GM12873 (cell line): ENCODE results near the gene KIF26B.

Experiments
- CTCF ChIP-seq: IDR thresholded peaks from 2 replicates; pipeline ENCODE4 v1.5.1; 2012; ENCODE audit warnings: low read depth, mild to moderate bottlenecking, moderate library complexity, low read length, control low read depth; ENCODE audit not compliant: insufficient read depth; ENCODE audit errors: missing control alignments

KIF26B gene

GRCh38 chr1:245311887-245312536, 157.2 kb downstream of the KIF26B start:
- no peak for TF ChIP-seq CTCF

DNA sequence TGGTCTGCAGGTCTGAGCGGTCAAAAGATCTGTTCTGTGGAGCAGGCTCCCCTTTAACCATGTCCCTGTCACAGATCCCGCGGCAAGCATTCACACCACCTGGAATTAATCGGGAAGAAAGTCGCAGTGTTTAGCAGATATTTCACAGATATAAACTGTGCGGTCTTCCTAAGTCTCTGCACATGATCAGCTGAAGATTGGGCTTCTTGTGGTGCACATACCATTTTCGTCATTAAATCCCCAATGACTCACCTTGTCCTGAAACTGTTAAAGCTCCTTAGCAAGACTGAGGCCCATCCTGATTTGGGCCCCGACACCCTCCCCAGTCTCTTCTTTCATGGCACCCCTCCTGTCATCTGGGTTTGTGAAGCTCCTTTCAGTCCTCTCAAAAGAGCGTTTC, 158.8 kb downstream of the KIF26B start:
- no peak for TF ChIP-seq CTCF

DNA sequence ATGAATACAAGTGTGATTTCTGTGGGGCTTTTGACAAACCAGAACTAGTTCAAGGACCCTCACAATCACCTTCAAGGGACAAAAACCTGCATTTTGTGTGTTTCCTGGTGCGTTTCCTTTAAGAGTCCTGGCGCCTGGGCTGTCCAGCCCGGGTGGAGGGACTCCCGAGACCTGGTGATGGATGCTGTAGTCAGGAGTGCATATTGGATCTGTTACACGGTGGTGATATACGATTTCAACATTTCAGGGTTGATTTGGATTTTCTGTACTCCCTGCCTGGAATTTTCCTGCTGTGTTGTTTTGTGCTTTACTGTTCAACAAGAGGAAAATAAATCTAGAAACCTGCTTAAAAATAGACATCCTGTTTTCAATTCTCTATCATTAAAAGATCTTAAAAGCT, 162.0 kb downstream of the KIF26B start:
- no peak for TF ChIP-seq CTCF

GRCh38 chr1:245317217-245317616, 162.4 kb downstream of the KIF26B start:
- no peak for TF ChIP-seq CTCF

GRCh38 chr1:245319094-245319493, 164.3 kb downstream of the KIF26B start:
- TF ChIP-seq CTCF, result no peak

- no peak for TF ChIP-seq CTCF
Observed at GRCh38 chr1:245322673-245323072, 167.9 kb downstream of the KIF26B start.

DNA sequence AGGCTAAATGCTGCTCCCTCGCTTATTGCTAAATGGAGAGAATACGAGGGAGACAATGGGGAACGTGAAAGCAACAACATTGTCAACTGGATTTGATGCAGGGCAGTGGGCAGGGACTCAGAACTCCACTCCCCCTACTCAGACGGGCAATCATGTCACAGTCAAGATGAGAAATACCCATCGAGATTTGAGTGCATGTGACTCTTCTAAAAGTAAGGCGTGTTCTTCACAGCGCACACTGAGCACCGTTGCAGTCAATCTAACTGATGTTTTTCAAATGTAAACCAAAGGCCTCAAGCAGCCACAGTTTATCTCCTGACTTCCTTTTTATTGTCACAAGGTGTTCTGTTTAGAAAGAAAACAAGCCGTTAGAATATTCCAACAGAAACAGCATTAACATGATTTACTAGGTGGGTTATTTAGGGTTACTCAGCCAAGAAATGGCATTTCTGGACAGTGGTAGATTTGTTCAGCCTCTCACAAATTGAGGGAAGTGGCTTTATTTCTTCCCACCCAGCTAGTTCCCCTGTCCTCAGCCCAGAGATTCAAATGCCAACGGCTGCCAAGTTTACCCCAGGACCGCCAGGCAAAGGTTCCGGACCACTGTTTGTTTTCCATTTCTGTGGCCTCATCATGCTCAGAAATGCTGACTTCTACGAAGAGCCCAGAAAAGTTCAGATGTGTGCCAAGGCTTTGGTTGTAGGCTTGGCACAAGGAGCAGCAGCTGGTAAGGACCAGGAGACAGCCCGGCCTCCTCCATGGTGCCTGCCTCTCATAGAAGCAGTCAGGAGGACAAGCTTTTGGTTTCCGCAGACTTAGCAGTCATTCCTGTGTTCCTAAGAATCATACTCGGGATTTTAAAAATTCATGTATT, 171.4 kb downstream of the KIF26B start:
- TF ChIP-seq CTCF, result no peak
